ENCODE results near the gene LAD1.

LAD1 gene

DNA sequence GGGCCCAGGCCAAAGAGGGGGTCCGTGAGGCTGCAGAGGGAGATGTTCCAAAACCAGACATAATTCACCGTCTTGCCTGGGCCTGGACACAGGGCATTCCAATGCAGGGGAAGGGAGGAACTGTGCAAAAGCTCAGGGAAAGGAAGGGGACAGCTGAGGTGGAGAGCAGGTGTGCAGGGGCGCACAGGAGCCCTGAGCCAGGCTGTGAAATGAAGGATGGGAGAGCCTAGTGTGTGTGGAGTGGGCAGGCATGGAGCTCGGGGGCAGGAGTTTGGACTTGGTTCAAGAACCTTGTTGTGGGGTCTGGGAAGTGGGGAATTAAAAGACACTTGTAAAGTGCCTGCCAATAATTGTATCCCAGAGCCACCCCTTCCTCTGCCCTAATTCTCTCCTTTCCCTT lies 20.1 kb upstream of the LAD1 start:
- no peak for DNase-seq (ENCODE audit: low read depth, low spot score)

DNA sequence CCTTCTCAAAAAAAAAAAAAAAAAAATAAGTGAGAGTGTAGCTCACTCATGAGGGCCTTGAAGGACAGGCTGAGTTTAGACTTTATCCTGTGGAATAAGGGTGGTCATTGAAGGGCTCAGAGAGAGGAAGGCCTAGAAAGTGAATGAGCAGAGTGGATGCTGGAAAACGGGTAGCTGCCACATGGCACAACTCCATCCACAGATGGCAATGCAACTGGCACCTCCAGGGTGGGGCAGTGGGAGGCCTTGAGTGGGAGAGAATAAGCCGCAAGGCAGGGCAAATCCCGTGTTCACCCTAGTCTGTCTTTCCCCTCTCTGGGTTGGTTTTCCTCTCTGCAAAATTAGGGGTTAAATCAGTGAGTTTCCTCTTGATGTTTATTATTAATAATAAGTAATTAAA lies 19.3 kb upstream of the LAD1 start:
- DNase-seq (ENCODE audit: low read depth, low spot score), result no peak

DNA sequence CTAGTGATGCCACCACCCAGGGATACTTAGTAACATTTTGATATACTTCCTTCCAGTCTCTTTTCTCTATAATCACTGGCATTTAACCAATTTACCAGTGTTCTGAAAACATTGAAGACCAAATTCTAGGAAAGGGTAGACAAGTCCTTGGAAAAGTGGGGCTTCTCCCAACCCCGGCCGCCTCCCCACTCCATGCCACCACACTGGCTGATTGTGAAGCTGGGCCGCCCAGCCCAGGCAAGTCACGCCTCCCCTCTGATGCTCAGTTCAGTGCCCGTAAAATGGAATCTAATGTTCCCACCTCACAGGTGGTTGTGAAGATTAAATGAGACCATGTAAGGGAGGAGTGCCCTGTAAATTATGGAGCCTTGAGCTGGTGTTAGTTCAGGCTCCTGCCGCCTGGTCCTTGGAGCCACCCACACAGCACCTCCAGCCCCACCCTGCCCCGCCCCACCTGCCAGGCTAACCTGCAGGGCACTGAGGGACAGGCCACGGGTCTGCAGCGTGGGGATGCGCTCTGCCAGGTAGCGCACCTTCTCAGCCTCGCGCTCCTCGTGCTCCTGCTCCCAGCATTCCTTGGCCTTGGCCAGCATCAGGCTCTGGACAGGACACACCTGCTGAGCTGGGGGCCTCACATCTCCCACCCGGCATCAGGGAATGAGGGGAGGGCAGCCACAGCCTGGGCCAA lies 15.1 kb upstream of the LAD1 start:
- DNase-seq (ENCODE audit: low read depth, low spot score), result no peak

DNA sequence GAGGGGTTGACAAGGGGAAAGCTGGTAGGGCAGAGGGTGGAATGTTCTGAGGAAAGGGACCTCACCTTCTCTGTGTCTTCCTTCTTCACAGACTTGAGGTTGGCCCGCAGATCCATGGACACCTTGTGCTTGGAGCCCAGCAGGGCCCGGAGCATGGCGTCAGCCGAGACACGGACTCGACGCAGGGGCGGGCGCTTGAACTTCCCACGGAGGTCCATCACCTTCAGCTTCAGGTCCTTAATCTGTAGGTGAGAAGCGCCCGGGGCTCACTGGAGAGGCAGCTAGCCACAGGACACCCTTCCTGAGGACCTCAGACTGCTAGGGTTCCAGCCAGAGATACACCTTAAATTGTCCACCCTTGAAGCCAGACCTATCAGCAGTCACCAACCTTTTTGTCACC lies 12.2 kb upstream of the LAD1 start:
- DNase-seq (ENCODE audit: low read depth, low spot score), result no peak

DNA sequence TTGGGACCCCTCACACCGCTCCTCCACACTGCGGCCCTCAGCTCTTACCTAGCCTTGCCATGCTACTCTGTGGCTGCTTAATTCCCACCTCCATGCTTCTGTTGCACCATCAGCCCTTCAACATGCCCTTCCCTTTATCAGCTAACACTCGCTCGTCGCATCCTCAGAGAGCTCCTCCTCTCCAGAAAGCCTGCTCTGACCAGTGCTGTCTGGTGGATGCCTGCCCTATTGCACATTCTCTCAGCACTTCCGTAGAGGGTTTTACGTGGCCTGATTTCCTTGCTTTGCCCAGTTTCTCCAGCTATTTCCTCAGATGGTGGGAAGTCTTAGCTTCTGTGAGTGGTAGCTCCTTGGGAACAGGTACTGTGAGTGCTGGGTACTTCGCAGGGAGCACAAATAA lies 10.3 kb upstream of the LAD1 start:
- no peak for DNase-seq (ENCODE audit: low read depth, low spot score)

DNA sequence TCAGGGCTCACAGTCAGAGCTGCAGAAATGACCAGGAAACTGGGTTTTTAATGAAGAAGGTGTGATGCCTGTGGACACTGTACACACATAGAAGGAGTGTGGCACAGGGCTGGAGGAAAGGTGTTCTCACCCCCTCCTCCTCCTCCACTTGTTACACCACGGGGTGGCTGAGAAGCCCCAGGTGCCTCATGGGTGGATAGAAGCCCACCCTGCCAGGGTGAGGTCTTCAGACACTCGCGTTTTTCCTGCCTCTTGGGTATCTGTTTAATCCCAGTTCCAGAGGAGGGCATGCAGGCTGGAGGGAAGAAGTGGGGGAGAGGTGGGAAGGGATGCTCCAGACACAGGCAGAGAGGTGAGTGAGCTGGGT lies 9.7 kb upstream of the LAD1 start:
- no peak for DNase-seq (ENCODE audit: low read depth, low spot score)

DNA sequence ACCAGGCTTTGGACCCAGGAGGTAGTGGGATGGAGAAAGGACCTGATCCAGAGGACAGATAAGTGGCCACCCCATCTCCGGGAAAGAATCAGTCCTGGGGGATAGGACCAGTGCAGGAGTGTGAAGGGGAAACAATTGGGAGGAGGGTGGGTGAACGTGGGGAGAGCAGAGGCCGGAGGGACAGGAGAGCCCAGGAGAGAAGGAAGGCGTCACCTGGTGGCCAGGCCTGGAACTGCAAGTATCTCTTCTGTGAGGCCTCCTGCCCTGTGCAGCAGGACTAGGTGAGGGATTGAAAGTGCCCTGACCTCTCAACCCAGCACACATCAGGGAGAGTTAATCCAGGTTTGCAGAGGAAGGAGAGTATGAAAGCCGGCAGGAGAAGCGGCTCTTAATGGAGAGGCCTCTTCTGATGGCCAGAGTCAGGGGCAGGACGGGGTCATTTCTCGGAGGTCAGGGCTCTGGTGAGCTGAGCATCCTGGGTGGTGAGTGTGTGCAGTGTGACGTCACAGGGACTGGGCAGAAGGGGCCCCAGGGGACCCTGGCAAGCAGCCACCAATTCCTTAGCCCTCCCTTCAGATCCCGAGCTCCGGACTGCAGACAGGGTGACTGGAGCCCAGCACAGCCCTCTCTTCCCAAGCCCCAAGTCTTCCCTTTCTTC lies 9.2 kb upstream of the LAD1 start:
- DNase-seq (ENCODE audit: low read depth, low spot score), result no peak

DNA sequence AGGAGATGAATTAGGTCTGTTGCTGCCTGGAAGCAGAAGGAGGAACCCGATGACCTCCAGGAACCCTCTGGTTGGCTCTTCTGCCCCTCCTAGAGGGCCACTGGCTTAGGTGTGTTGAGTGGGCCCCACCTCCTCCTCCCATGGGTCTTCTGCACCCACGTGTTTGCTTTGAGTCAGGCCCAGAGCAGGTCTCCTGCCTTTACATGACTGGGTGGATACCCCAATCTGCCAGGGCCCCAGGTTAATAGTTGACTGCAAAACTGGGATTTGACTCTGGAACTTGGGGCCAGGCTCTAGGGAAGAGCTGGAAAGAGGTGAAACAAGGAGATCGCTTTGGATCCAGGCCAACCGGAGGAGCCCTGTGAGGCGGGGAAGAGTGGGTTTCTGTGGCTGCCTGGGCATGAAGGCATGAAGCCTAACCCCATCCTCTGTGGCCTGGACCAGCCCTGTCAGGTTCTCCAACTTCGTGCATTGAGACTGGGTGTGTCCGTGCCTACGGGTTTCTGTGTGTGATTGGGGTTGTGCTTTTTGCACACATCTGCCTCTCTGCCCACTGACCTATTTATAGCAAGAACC lies 7.8 kb upstream of the LAD1 start:
- no peak for DNase-seq (ENCODE audit: low read depth, low spot score)

DNA sequence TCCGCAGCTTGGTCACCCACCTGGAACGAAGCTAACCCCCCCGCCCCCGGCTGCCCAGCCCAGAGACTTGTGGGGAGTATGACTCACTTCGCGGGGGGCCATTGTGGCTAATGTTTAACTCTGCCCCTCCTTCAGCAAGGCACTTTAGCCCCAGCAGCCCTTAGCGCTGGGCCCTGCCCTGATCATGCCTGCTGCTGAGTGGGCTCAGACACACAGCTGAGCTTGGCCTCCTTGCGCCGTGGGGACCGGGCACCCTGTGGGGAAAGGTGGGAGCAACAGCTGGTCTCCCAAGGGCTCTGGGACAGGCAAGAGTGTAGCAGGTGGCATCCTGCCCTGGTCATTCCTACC lies 6.3 kb upstream of the LAD1 start:
- no peak for DNase-seq (ENCODE audit: low read depth, low spot score)

DNA sequence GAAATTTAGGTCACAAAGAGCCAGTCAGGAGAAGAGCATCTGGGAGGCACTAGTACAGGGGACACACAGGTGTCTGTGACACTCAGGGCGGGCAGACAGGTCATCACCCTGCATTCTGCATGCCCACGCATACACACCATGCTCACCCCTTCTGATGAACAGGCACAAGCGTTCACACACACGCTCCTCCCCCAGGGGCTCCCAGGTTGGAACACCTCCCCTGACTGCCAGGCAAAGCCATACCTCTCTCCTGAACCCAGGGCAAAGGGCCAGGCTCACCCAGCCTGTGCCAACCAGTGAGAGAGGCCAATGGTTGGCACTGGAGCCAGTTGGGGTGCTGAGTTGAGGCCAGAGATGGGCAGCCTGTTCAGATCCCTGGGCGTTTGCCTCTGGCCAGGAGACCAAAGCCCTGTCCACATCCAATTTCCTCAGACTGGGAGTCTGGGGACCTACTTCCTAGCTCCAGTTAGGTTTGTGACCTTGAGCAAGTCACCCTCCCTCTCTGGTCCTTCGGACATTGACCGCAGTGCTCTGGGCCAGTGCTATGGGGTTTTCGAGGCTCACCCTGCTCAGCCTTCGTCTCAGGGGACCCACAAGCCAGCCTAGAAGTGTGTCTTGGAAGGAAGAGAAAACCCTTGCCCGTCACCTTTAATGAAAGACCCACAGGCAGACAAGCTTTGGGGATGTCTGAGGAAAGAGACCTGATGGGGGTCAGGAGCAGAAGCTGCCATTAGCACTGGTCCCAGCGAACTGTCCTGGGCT lies 5.8 kb upstream of the LAD1 start:
- no peak for DNase-seq (ENCODE audit: low read depth, low spot score)

DNA sequence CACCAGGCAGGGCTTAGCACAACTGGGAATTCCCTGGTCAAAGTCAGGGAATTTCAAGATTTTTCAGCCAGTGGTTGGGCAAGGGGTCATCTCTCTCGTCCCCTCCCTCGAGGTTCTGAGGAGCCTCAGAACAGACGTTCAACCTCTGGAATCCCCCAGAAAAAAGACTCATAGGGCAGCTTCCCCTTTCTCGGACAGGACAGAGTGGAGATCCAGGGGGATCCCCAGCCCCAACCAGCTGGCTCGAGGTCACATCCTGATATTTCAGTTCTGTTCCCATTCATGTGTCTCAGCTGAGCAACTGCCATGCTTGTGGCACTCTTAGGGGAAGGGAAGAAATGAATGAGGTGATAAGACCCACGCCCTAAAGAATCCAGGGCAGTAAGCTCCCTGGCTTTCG lies 4.9 kb upstream of the LAD1 start:
- no peak for DNase-seq (ENCODE audit: low read depth, low spot score)

DNA sequence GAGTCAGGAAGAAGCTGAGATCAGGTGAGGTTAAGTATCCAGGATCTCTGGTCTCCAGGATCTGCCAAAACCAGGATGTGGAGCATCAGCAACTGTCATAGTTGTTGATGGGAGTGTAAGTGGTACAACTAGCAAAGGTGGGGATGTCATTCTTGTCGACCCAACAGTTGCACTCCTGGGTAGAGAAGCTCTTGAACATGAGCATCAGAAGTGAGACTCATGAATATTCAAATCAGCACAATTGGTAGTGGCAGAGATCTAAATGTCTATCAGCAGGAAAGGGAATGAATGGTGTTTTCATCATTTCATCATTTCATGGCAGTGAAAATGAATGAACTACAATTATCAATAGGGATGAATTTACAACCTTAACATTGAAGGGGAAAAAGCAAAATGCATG lies 4.2 kb upstream of the LAD1 start:
- DNase-seq (ENCODE audit: low read depth, low spot score), result no peak

DNA sequence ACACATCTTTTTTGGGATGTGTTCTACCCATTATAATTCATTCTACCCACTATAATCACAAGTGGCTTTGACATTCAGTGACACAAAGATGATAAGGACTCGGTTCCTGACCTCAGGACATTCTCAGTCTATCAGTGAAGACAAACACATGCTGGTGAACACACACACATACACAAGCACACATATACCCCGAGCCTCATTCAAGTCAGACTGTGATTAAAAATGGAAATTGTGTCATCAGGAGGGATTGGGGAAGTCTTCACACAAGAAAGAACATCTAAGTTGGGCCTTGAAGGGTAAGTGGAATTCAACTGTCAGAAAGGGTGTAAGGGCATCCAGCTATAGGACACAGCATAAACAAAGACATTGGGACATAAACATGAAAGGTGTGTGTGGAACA lies 2.6 kb upstream of the LAD1 start:
- no peak for DNase-seq (ENCODE audit: low read depth, low spot score)

DNA sequence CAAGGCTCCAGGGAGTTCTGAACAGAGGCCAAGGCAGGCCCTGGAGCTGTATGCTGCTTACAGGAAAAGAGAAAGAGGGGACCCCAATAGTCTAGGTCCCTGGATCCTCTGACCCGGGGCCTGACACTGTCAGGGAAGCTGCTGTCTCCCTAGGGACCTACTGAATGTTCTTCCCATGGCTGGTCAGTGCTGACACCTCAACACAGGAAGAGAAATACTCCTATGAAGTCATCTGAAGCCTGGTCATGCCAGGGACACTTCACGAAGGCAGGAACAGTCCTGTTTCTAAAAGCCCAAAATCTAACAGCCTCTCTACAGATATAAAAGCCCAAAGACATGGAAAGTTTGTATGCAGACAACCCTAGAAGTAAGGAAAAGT lies 1.7 kb upstream of the LAD1 start:
- no peak for DNase-seq (ENCODE audit: low read depth, low spot score)

DNA sequence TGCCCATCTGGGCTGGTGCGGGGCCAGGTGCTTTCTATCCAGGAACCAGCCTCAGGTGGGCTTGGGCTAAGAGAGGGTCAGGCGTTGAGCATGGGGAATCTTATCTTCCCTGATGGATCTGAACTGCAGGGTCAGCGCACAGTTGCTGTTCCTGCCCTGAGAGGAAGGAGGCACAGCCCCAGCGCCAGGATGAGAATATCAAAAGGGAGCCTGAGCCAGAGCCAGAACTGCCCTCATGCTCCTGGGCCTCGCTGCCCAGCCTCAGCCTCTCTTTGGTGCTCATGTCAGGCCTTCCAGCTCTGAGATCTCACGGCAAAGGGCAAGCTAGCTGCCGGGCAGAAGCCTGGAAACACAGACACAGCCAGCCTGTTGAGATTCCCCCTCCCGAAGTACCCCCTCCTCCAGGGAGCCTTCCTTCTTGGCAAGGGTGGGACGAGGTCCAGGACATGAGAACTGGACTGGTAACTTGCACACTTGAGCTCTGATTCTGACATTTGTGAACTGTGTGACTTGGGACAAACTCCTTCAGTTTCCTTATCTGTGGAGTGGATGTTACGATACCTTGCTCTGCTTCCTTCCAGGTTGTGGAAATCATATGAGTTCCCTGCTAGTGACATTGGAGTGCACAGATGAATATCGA lies 1.2 kb upstream of the LAD1 start:
- DNase-seq (ENCODE audit: low read depth, low spot score), result no peak

DNA sequence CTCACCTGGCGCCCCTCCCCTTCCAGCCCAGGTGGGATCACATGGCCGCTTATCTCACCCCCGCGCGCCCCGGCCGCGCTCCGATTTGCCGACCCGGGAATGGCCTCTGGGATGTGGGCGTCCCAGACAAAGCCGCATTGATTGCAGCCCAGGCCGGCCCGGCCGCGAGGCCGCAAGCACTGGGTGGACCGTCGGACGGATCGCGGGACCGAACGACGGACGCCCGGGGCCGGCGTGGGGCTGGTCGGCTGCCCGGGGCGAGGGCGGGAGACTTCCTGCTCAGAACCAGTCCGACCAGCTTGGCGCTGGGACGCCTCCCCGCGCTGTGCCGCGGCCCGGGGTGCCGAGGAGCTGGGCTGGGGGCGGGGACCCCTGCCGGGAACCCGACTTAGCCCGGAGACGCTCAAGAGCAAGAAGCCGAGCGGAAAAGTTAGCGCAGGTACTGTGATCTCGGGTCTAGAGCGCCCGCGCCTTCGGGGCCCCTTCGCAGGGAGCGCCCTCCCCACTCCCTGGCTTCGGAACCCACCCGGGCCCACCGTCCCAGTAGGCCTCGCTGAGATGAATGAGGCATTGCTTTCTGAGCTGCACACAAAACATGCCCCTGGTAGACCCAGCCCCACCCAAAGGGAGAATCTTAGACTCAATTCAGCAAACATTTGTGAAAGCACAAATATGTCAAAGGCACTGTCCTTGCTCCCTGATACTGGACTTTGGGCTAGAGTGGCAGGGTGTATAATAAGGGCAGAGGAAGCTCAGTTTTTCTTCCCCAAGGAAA lies 415 bp upstream of the LAD1 start:
- DNase-seq (ENCODE audit: low read depth, low spot score), result no peak

DNA sequence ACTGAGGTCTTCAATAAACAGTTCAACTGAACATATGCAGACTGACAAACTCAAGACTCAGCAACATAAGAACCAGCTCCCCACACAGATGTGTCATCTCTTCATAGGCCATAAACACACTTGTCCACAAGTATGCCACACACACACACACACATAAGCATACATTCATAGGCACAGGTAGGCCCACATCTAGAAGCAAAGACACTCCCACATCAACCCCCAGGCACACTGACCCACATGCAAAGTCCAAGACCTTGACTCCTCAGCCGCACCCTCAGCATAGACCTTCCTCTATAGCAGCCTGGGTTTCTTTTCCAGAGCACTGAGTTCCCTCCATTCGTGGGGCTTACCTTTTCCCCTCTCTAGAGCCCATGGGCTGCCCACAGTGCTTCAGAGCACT lies 1.4 kb downstream of the LAD1 start:
- DNase-seq (ENCODE audit: low read depth, low spot score), result no peak

DNA sequence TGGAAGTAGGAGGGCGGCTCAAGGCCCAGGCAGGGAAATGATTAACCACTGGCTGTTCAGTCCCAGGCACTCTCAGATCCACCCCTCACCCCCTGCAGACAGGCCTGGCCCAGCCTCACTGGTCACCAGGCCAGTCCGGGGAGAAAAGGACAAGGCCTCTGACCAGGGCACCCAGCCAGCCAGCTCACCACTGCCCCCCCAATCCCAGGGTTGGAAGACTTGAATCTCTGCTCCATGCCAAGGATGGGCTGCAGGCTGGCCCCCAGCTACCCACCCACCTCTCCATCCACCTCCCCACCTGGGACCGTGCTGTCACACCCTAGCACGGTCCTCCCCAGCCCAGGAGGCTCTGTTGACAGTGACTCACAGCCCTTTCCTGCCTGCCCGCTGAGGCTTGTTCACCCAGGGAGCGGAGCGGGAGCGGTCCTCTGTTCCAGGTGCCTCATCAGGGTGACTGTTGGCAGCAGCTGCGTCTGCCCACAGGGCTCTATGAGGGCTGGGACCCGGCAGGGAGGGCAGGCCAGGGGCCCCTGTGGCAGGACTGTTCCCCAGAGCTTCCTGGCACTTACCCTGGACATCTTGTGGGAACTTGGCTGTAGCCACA lies 2.2 kb downstream of the LAD1 start:
- DNase-seq (ENCODE audit: low read depth, low spot score), result no peak

DNA sequence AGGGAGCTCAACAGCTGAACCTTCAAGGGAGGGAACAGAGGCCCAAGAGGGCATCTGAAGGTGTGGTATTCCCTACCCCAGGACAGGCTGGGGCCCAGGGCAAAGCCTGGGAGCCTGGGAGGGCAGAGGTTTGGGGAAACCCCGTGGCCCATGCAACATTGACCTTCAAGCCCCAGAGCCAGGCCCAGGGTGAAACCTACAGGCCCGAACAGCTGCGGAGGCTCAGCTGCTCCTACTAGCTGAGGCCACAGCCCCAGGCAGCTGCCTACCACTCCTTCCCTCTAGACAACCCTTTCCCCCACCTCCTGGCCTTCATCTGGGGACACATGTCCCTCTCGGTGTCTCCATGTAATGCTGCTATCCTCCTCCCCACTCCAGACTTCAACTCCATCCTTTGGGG lies 3.2 kb downstream of the LAD1 start:
- DNase-seq (ENCODE audit: low read depth, low spot score), result no peak

DNA sequence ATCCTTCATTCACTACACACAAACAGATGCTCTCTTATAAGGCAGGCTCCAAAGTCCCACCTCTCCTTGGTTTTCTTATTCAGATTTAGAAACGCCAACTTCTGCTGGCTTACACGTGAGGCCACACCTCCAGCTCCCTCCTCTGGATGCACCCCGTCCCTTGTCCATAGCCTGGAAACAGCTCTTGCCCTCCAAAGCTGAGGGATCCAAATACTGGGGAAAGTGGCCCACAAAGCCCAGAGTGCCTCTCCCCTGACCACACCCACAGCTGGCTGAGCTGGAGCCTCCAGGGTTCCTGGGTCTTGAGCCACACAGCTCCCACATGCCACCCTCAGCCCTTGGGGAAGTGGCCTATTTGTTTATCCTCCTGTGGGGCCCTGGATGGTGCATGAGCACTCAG lies 4.5 kb downstream of the LAD1 start:
- no peak for DNase-seq (ENCODE audit: low read depth, low spot score)

DNA sequence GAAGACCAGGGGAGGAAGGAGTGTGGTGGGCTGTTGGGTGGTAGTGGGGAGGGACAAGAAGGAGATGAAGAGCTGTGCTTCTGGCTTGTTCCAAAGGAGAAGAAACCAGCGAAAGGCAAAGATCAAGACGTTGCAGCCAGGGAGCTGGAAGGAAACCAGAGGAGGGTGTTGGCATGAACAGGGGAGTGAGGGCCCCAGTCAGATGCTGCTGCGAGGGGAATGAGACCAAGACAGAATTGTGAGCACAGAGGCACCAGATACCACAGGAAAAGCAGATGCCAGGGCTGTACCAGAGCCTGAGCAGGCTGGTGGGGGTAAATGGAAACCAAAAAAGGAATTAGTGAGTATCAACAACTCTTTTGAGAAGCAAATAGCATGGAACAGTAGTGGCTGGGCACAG lies 6.0 kb downstream of the LAD1 start:
- DNase-seq (ENCODE audit: low read depth, low spot score), result no peak
